Karpas-422 (cell line): ENCODE data around the gene RCC1. TPM values are rescaled to one million over a fixed set of nuclear protein-coding genes. Genes with fewer than 3 reads are reported as not detected.
A peak's percentile ranks its signal among the peaks of the same experiment; 100 is the strongest.

Experiments
- DNase-seq: peaks from one replicate; pipeline ENCODE4 v3.0.0-alpha.2; 2015
- H2AFZ ChIP-seq: fragments of 200-600 bp; sonication (generic); 2 replicates; pipeline ENCODE4 v1.6.1; 2014; ENCODE audit warnings: antibody characterized with exemption, low read length, mixed read lengths
- H3K27ac ChIP-seq: fragments of 200-600 bp; sonication (generic); 2 replicates; pipeline ENCODE4 v1.5.1; 2014; ENCODE audit warnings: mild to moderate bottlenecking, low read length, moderate library complexity
- H3K27me3 ChIP-seq: fragments of 200-600 bp; sonication (generic); 2 replicates; pipeline ENCODE4 v1.6.1; 2014; ENCODE audit warnings: low read length, mixed read lengths
- H3K36me3 ChIP-seq: fragments of 200-600 bp; sonication (generic); 2 replicates; pipeline ENCODE4 v1.6.1; 2014; ENCODE audit warnings: low read length, mixed read lengths; ENCODE audit not compliant: insufficient read depth
- H3K4me1 ChIP-seq: fragments of 200-600 bp; sonication (generic); 2 replicates; pipeline ENCODE4 v1.6.1; 2014; ENCODE audit warnings: mild to moderate bottlenecking, low read length, mixed read lengths
- H3K4me2 ChIP-seq: fragments of 200-600 bp; sonication (generic); 2 replicates; pipeline ENCODE4 v1.6.1; 2014; ENCODE audit warnings: low read length, low read depth, mild to moderate bottlenecking; ENCODE audit not compliant: poor library complexity, severe bottlenecking
- H3K4me3 ChIP-seq: fragments of 200-600 bp; sonication (generic); 2 replicates; pipeline ENCODE4 v1.5.1; 2014; ENCODE audit warnings: mild to moderate bottlenecking, antibody characterized with exemption, low read length, mixed read lengths
- H3K79me2 ChIP-seq: fragments of 200-600 bp; sonication (generic); 2 replicates; pipeline ENCODE4 v1.6.1; 2014; ENCODE audit warnings: mild to moderate bottlenecking, low read length, mixed read lengths
- H3K9ac ChIP-seq: fragments of 200-600 bp; sonication (generic); 2 replicates; pipeline ENCODE4 v1.6.0; 2014; ENCODE audit warnings: low read length
- H3K9me2 ChIP-seq: fragments of 200-600 bp; sonication (generic), shearing (Covaris generic); replicated peaks from 2 replicates; pipeline ENCODE4 v1.6.0; 2014; ENCODE audit warnings: mild to moderate bottlenecking, low read length, moderate library complexity; ENCODE audit not compliant: insufficient read depth
- H3K9me3 ChIP-seq: fragments of 300-700, 200-600 bp; sonication (generic); 2 replicates; pipeline ENCODE4 v1.6.1; 2014; ENCODE audit warnings: low read length, mixed read lengths
- H4K20me1 ChIP-seq: fragments of 200-600 bp; sonication (generic); 2 replicates; pipeline ENCODE4 v1.6.1; 2014; ENCODE audit warnings: mild to moderate bottlenecking, antibody characterized with exemption, low read length, low read depth; ENCODE audit not compliant: insufficient read depth
- total RNA-seq: library from RNA; depleted of rRNA; stranded (reverse); fragments of >200 nt; shearing (Covaris generic); gene quantifications from 2 replicates; pipeline ENCODE4 v1.2.3, GENCODE V29; 2014; ENCODE audit warnings: low replicate concordance

Gene RCC1
- total RNA-seq, 1 experiment from 2014 or later, result 27.5 TPM

DNA sequence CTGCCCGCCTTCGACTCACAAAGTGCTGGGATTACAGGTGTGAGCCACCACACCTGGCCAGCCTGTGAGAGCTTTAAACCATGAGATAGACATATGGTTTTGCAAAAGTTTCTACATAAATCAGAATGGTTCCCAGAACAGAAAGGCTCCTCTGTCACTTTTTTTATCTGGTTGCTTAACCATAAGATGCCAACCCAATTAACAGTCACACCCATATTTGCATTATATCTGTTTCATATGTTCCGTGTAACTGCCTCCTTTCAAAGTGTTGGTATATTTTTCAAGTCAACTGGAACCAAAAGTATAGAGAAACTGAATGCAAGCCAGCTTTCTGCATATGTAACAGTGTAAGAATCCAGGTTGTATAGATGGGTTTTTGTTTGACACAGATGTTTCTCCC is 23.7 kb upstream of the RCC1 start:
- Histone ChIP-seq H3K9me2 (no peaks in the 10 kb centered on the region), H3K27me3 (no peaks in the 10 kb centered on the region), H3K4me3 (no peak overlapping the region), H3K9me3 (no peaks in the 10 kb centered on the region), H4K20me1 (no peaks in the 10 kb centered on the region), H2AFZ (no peak overlapping the region), H3K79me2 (no peaks in the 10 kb centered on the region), H3K27ac (no peak overlapping the region), H3K9ac (no peak overlapping the region), H3K4me1 (no peaks in the 10 kb centered on the region), H3K36me3 (no peaks in the 10 kb centered on the region), H3K4me2 (no peak overlapping the region)
- no peak for DNase-seq

DNA sequence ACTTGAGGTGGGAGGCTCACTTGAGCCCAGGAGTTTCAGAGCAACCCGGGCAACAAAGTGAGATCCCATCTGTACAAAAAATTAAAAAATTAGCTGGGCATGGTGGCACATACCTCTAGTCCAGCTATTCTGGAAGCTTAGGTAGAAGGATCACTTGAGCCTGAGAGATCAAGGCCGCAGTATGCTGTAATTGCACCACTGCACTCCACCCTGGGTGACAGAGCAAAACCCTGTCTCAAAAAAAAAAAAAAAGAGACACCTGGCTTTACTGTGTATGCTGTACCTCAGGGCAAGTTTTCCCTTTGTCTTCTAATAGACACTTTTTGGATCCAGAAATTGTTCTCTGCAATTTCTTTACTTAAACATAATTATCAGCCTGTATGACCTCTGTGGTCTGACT is 23.1 kb upstream of the RCC1 start:
- no peaks in the 10 kb centered on the region for H3K36me3 ChIP-seq
- H3K4me3 ChIP-seq, result no peak overlapping the region
- no peak for DNase-seq
- no peaks in the 10 kb centered on the region for H3K9me3 ChIP-seq
- no peak overlapping the region for H3K4me2 ChIP-seq
- no peaks in the 10 kb centered on the region for H3K79me2 ChIP-seq
- no peaks in the 10 kb centered on the region for H3K27me3 ChIP-seq
- no peaks in the 10 kb centered on the region for H3K9me2 ChIP-seq
- H3K4me1 ChIP-seq, result no peaks in the 10 kb centered on the region
- no peak overlapping the region for H2AFZ ChIP-seq
- H3K9ac ChIP-seq, result no peak overlapping the region
- no peaks in the 10 kb centered on the region for H4K20me1 ChIP-seq
- H3K27ac ChIP-seq, result no peak overlapping the region

DNA sequence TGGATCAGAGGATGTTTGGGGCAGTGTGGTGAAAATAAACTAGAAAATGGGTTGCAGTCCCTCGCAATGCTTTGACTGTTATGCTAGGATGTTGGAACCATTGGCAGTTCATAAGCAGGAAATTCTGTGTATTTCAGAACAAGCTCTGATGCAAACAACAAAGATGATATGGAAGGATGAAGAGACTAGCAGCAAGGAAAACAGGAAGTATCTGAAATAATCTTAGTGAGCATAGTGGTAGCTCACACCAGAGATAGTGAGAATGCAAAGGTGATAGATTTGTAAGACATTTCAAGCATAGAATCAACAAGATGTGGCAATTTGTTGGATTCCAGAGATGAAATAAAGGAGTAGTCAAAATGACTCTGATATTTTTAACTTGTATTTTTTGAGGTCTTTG is 11.1 kb upstream of the RCC1 start:
- peaks cover 3% of the 10 kb centered on the region; the same call in 1 of the 2 replicates for H3K36me3 ChIP-seq
- no peak overlapping the region for H3K4me3 ChIP-seq
- H2AFZ ChIP-seq, result no peak overlapping the region
- no peaks in the 10 kb centered on the region for H3K79me2 ChIP-seq
- no peaks in the 10 kb centered on the region for H3K9me2 ChIP-seq
- no peaks in the 10 kb centered on the region for H3K9me3 ChIP-seq
- DNase-seq, result no peak
- H3K4me1 ChIP-seq, result no peaks in the 10 kb centered on the region
- no peak overlapping the region for H3K9ac ChIP-seq
- H3K4me2 ChIP-seq, result no peak overlapping the region
- H4K20me1 ChIP-seq, result no peaks in the 10 kb centered on the region
- no peaks in the 10 kb centered on the region for H3K27me3 ChIP-seq
- H3K27ac ChIP-seq, result no peak overlapping the region

DNA sequence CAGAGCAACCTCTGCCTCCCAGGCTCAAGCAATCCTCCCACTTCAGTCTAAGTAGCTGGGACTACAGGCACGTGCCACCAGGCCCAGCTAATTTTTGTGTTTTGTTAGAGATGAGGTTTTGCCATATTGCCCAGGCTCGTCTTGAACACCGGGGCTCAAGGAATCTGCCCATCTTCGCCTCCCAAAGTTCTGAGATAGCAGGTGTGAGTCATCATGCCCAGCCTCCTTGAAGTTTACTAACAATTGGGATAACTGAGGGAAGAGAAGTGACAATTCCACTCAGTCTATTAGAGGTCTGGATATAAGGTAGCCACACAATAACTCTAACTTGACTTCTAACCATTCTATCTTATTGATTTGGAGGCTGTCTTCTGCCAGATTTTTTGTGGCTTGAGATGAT is 6.3 kb upstream of the RCC1 start:
- Histone ChIP-seq H3K4me2 (no peak overlapping the region), H3K9me3 (no peaks in the 10 kb centered on the region), H3K27ac (no peak overlapping the region), H3K4me3 (no peak overlapping the region), H3K9ac (no peak overlapping the region), H3K9me2 (no peaks in the 10 kb centered on the region), H3K27me3 (no peaks in the 10 kb centered on the region), H2AFZ (no peak overlapping the region), H3K36me3 (no peaks in the 10 kb centered on the region), H3K79me2 (no peaks in the 10 kb centered on the region), H3K4me1 (no peaks in the 10 kb centered on the region), H4K20me1 (no peaks in the 10 kb centered on the region)
- DNase-seq, result no peak

DNA sequence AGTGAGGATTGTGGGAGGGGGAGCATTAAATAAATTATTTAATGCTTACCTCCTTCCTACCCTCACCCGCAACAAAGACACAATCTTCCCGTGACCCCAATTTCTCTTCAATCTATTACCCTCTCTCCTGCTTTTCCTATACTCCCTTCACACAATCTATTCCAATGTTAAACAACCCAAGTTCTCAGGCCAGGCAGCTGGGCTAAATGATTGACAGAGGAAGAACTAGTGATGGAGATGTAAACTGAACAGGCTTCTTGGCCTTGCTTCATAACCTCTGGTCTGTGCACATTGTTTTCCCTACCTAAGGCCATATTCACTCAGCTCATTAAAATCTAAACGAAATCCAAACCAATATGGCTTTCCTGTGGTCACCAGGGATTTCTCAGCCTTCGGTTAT is 3.9 kb upstream of the RCC1 start:
- Histone ChIP-seq H2AFZ (no peak overlapping the region), H3K9ac (no peak overlapping the region), H3K79me2 (peaks cover 14% of the 10 kb centered on the region), H3K4me2 (no peak overlapping the region), H3K9me2 (no peaks in the 10 kb centered on the region), H4K20me1 (peaks cover 6% of the 10 kb centered on the region; the same call in 1 of the 2 replicates), H3K4me1 (peaks cover 4% of the 10 kb centered on the region), H3K4me3 (no peak overlapping the region), H3K36me3 (peaks cover 9% of the 10 kb centered on the region), H3K27ac (no peak overlapping the region), H3K27me3 (no peaks in the 10 kb centered on the region), H3K9me3 (no peaks in the 10 kb centered on the region)
- DNase-seq, result no peak

DNA sequence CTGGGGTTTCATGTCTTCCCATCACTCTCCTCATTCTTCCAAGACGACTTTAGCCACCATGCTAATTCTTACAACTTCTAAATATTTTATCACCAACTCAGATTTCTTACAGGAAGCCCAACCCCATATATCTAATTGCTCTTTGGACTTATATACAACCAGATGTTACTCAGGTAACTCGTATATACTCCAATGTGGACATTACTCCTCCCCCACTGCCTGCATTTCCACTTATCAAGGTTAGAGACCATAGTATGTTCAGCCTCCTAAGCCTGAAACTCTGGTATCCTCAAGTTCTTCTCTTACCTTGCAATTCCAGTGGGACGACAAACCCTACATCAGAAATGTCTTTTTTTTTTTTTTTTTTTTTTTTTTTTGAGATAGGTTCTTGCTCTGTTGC is 2.7 kb upstream of the RCC1 start:
- H3K27ac ChIP-seq, result no peak overlapping the region

DNA sequence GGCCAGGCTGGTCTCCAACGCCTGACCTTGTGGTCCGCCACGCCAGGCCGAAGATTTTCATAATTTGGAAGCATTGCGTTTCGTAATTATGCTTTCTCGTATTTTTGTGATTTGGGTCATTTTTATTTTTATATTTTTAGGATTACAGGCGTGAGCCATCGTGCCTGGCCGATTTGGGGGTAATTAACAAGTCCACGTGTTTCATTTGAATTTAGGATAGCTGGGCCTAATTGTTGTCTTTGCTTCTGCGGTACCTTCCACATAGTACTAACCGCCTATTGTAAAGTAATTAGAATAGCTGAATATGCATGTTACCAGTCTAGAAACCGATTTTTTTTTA is 1.0 kb downstream of the RCC1 start:
- Histone ChIP-seq H3K79me2 (peaks cover 30% of the 10 kb centered on the region), H3K4me1 (peaks cover 43% of the 10 kb centered on the region), H3K27ac (peak overlapping the region; percentile 95), H3K4me2 (peak overlapping the region; percentile 74), H3K9me3 (no peaks in the 10 kb centered on the region), H3K27me3 (no peaks in the 10 kb centered on the region), H4K20me1 (peaks cover 32% of the 10 kb centered on the region), H3K9ac (peak overlapping the region; percentile 84), H2AFZ (no peak overlapping the region), H3K36me3 (peaks cover 51% of the 10 kb centered on the region), H3K9me2 (no peaks in the 10 kb centered on the region), H3K4me3 (peak overlapping the region; percentile 82)
- DNase-seq, result peak; percentile 76

More for the DNA sequence above, 2.7 kb upstream of the RCC1 start:
- H3K79me2 ChIP-seq, result peaks cover 26% of the 10 kb centered on the region
- no peak for DNase-seq
- peaks cover 13% of the 10 kb centered on the region for H3K4me1 ChIP-seq
- H3K4me3 ChIP-seq, result no peak overlapping the region
- no peaks in the 10 kb centered on the region for H3K9me3 ChIP-seq
- peaks cover 17% of the 10 kb centered on the region; the same call in 1 of the 2 replicates for H4K20me1 ChIP-seq
- no peaks in the 10 kb centered on the region for H3K9me2 ChIP-seq
- no peak overlapping the region for H2AFZ ChIP-seq
- no peaks in the 10 kb centered on the region for H3K27me3 ChIP-seq
- no peak overlapping the region for H3K4me2 ChIP-seq
- no peak overlapping the region for H3K9ac ChIP-seq
- H3K36me3 ChIP-seq, result peaks cover 21% of the 10 kb centered on the region

DNA sequence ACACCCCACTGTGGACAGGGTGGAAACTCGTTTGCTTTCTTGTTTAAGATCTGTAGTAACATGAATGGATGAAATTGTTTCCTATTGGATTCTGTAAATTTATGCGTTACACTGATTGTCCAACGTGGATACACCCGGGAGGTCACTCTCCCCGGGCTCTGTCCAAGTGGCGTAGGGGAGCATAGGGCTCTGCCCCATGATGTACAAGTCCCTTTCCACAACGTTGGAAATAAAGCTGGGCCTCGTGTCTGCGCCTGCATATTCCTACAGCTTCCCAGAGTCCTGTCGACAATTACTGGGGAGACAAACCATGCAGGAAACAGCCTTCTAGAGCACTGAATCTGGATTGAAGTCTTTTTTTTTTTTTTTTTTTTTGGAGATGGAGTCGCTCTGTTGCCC is 1.4 kb downstream of the RCC1 start:
- H3K4me2 ChIP-seq, result peak overlapping the region; percentile 74
- H3K4me3 ChIP-seq, result peak overlapping the region; percentile 82
- H3K36me3 ChIP-seq, result peaks cover 54% of the 10 kb centered on the region
- H3K79me2 ChIP-seq, result peaks cover 30% of the 10 kb centered on the region
- peak overlapping the region; percentile 95 for H3K27ac ChIP-seq
- no peaks in the 10 kb centered on the region for H3K9me3 ChIP-seq
- H3K27me3 ChIP-seq, result no peaks in the 10 kb centered on the region
- H3K9me2 ChIP-seq, result no peaks in the 10 kb centered on the region
- no peak overlapping the region for H2AFZ ChIP-seq
- H3K9ac ChIP-seq, result peak overlapping the region; percentile 84
- peaks cover 43% of the 10 kb centered on the region for H3K4me1 ChIP-seq
- DNase-seq, result peak; percentile 71
- H4K20me1 ChIP-seq, result peaks cover 32% of the 10 kb centered on the region
